Activated naive CD8-positive, alpha-beta T cell (primary cell): Measurements from ENCODE around the gene DHRS11.
"Not testable (repeated sequence)": the region's sequence is repeated elsewhere in the genome, so short reads cannot be mapped to it uniquely, and the experiment has no call there.

Experiments used
- H3K27ac Mint-ChIP-seq: one replicate; pipeline ENCODE4 v1.8.0; 2021; ENCODE audit warnings: mixed read lengths
- H3K27me3 Mint-ChIP-seq: one replicate; pipeline ENCODE4 v1.8.0; 2021; ENCODE audit warnings: mixed read lengths
- H3K36me3 Mint-ChIP-seq: one replicate; pipeline ENCODE4 v1.8.0; 2021; ENCODE audit warnings: mixed read lengths
- H3K4me1 Mint-ChIP-seq: one replicate; pipeline ENCODE4 v1.8.0; 2021; ENCODE audit warnings: low read depth, mixed read lengths
- H3K4me3 Mint-ChIP-seq: one replicate; pipeline ENCODE4 v1.8.0; 2021; ENCODE audit warnings: mild to moderate bottlenecking, mixed read lengths
- H3K9me3 Mint-ChIP-seq: one replicate; pipeline ENCODE4 v1.8.0; 2021; ENCODE audit warnings: low read depth, mixed read lengths

Gene DHRS11

DNA sequence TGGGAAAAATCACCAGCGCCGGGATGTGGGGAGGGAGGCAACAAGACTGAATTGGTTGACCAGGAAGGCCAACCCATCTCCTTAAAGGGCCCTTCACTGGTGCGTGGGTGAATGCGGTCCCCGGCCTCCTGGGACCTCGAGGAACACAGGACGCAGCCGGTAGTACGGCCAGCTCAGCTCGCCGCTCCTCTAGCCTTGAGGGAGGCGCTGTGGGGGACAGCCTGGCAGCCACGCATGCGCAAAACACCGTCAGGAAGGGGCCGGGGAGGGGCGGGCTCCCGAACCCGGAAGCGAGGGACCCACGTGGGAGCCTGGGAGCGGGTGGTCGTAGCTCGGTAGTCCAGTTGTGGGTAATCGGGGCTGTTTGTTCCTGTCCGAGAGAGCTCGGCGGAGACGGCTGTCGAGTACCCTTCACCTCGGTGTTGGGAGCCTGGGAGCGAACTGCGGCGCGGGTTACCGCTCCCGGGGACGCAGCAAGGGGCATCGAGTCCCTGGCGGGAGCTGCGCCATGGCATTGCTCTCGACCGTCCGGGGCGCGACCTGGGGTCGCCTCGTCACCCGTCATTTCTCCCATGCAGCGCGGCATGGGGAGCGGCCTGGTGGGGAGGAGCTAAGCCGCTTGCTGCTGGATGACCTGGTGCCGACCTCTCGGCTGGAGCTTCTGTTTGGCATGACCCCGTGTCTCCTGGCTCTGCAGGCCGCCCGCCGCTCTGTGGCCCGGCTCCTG lies 9.8 kb downstream of the DHRS11 start, which contains the start of gene MRM1:
Gene MRM1, plus strand, starts transcription at position 281 of the 727 bp plus-strand sequence. Its CDS starts 228 bp downstream, at position 509.
- Mint-ChIP-seq H3K4me1 (peaks cover 37% of the 10 kb centered on the region), H3K4me3 (peak within 1 kb of the TSS; percentile 94), H3K36me3 (peaks cover 13% of the 10 kb centered on the region), H3K27me3 (no peaks in the 10 kb centered on the region), H3K9me3 (no peaks in the 10 kb centered on the region), H3K27ac (peak within 1 kb of the TSS; percentile 90)

DNA sequence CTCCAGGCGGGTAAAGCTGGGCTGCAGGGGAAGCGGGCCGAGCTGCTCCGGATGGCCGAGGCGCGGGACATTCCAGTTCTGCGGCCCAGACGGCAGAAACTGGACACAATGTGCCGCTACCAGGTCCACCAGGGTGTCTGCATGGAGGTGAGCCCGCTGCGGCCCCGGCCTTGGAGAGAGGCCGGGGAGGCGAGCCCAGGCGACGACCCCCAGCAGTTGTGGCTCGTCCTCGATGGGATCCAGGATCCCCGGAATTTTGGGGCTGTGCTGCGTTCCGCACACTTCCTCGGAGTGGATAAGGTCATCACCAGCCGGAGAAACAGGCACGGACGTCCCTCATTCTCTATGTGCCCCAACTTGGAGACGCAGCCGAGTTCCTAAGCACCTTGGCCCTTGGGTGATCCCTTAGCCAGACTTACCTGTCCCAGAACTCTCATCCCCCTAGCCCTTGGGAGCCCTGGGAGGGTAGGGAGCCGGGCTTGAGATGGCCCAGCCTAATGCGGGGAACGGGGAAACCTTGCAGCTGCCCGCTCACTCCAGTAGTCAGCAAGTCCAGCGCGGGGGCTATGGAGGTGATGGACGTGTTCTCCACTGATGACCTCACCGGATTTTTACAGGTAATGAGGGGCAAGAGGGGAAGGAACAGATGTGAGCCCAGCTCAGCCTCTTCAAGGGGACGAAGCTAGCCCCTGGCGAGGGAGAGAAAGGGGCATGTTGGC lies 10.5 kb downstream of the DHRS11 start:
- Mint-ChIP-seq H3K27me3 (no peaks in the 10 kb centered on the region), H3K36me3 (peaks cover 11% of the 10 kb centered on the region), H3K4me3 (peak overlapping the region; percentile 94), H3K27ac (peak overlapping the region; percentile 90), H3K4me1 (peaks cover 37% of the 10 kb centered on the region), H3K9me3 (no peaks in the 10 kb centered on the region)

DNA sequence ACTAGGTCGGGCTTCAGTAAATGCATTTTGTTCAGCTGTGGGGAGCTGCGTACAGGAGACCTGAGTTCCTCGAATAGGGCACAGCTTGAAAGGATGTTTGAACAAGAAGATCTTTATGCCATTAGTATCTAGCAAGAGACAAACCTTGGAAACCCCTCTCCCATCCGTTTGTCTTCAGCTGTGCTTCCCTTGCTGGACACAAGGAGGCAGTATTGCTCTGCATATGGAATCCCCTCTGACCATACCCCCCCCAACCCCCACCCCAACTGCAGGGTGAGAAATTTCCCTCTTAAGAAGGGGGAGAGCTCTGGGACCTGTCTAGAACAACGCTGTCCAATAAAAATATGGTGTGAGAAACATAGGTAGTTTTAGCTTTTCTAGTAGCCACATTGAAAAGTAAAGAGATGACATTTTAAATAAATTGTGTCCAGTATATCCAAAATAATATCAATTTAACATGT lies 11.3 kb downstream of the DHRS11 start:
- no peaks in the 10 kb centered on the region for H3K9me3 Mint-ChIP-seq
- peaks cover 40% of the 10 kb centered on the region for H3K4me1 Mint-ChIP-seq
- no peaks in the 10 kb centered on the region for H3K27me3 Mint-ChIP-seq
- H3K4me3 Mint-ChIP-seq, result peak overlapping the region; percentile 94
- peak overlapping the region; percentile 64 for H3K27ac Mint-ChIP-seq
- peaks cover 9% of the 10 kb centered on the region for H3K36me3 Mint-ChIP-seq

DNA sequence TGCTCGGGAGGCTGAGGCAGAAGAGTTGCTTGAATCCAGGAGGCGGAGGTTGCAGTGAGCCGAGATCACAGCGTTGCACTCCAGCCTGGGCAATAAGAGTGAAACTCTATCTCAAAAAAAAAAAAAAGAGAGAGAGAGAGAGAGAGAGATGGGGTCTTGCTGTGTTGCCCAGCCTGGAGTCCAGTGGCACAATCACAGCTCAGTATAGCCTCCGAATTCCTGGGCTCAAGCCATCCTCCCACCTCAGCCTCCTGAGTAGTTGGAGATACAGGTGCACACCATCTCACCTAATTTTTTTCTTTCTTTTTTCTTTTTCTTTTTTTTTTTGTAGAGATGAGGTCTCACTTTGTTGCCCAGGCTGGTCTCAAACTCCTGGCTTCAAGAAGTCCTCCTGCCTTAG lies 13.3 kb downstream of the DHRS11 start:
- not testable (repeated sequence) for H3K36me3 Mint-ChIP-seq, H3K27me3 Mint-ChIP-seq, H3K9me3 Mint-ChIP-seq, H3K27ac Mint-ChIP-seq
- Mint-ChIP-seq H3K4me1 (peaks cover 45% of the 10 kb centered on the region), H3K4me3 (peak overlapping the region; percentile 82)

DNA sequence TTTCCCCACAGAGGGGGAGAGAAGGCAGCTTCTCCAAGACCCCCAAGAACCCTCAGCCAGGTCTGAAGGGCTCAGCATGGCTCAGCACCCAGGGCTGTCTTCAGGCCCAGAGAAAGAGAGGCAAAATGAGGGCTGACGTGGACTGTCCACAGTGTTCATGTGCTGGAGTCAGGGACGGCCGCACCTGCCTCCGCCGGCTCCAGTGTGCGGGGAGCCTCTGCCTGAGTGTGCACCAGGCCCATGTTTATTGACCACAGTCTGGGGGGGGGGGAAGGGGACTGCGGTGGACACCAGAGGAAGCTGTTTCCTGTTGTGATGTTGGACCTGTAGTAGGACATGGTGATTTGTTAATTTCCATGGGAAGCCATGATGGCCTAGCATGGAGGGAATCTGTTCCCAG lies 16.6 kb downstream of the DHRS11 start:
- Mint-ChIP-seq H3K27me3 (no peaks in the 10 kb centered on the region), H3K4me3 (no peak overlapping the region), H3K27ac (no peak overlapping the region), H3K4me1 (peaks cover 32% of the 10 kb centered on the region), H3K9me3 (no peaks in the 10 kb centered on the region), H3K36me3 (peaks cover 9% of the 10 kb centered on the region)

DNA sequence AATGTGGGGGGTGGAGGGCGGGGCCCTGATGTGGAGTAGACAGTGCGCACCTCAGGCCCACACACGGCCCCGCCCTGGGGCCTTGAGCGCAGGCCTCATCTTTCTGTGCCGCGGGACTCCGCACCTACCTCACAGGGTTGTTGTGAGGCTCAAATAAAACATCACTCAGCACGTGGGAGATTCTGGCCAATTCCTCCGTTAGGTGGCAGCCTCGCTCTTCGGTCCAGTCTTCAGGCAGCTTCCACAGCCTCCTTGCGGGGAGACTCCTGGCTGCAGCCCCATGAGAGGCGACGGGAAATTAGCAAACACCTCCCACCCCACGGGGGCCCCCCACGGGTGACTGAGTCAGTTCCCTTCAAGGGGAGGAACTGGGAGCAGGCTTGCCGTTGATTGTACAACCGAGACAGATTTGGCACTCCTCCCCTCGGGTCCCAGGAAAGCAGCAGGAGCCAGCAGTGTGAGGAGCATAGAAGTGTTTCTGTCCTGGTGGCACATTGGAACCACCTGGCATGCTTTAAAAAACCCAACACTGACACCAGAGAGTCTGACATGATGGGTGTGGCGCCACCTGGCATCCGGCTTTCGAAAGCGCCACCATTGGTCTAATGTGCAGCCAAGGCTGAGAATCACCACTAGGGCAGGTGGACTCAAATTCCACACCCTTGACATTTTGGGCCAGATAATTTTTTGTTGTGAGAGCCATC lies 17.3 kb downstream of the DHRS11 start:
- Mint-ChIP-seq H3K4me1 (peaks cover 28% of the 10 kb centered on the region), H3K27ac (no peak overlapping the region), H3K36me3 (peaks cover 9% of the 10 kb centered on the region), H3K4me3 (no peak overlapping the region), H3K9me3 (no peaks in the 10 kb centered on the region), H3K27me3 (no peaks in the 10 kb centered on the region)

DNA sequence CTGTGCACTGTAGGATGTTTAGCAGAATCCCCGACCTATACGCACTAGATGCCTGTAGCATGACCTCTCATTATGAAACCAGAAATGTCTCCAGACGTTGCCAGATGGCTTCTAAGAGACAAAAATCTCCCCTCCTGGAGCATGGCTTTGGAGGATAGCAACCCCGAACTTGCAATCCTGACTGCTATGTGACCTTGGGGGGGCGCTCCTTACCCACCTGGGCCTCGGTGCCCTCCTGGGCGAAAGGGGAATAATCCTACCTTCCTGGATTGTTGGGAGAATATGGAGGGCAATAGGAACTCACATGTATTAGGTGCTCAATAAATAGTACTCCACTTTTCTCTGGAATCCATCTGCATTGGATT lies 17.8 kb downstream of the DHRS11 start:
- no peak overlapping the region for H3K27ac Mint-ChIP-seq
- peaks cover 23% of the 10 kb centered on the region for H3K4me1 Mint-ChIP-seq
- no peaks in the 10 kb centered on the region for H3K9me3 Mint-ChIP-seq
- no peaks in the 10 kb centered on the region for H3K27me3 Mint-ChIP-seq
- no peak overlapping the region for H3K4me3 Mint-ChIP-seq
- H3K36me3 Mint-ChIP-seq, result peaks cover 5% of the 10 kb centered on the region

DNA sequence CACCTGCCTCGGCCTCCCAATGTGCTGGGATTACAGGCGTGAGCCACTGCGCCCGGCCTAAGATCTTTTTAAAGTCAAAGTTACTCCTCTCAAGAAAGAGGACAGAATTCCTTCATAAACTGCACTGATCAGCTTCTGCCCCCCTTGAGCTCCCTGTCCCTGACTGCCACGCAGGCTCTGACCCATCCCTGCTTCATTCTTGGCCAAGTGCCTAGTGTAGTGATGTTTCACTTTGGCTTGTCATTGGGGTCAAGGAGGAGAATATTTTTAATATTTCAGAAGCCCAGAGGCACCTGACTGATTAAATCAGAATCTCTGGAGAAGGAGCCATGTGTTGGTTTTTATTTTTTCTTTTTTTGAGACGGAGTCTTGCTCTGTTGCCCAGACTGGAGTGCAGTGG lies 18.8 kb downstream of the DHRS11 start:
- Mint-ChIP-seq H3K9me3 (no peaks in the 10 kb centered on the region), H3K36me3 (peaks cover 2% of the 10 kb centered on the region), H3K27me3 (no peaks in the 10 kb centered on the region), H3K4me3 (no peak overlapping the region), H3K4me1 (peaks cover 15% of the 10 kb centered on the region), H3K27ac (no peak overlapping the region)

DNA sequence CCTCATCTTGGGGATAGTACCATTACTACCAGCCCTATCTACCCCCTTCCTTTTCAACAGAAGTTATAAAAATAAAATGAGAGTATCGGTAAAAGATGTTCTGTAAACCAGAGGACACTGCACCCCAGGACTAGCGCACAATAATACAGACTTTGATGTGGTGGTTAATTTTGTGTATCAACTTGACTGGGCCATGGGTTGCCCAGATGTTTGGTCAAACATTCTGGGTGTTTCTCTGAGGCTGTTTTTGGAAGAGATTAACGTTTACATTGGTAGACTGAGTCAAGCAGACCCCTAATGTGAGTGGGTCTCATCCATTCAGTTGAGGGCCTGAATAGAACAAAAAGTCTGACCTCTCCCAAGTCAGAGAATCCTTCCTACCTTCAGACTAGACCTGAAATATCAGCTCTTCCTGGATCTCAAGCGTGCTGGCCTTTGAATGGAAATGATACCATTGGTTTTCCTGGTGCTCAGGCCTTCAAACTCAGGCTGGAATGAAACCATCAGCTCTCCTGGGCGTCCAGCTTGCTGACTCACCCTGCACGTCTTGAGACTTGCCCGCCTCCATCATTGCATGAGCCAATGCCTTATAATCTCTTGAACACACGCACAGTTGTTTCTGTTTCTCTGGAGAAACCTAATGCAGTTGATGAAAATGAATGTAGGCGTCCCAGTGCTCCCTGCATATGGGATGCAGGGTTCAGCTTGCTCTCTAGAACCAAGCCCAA lies 19.8 kb downstream of the DHRS11 start:
- Mint-ChIP-seq H3K36me3 (no peaks in the 10 kb centered on the region), H3K4me3 (no peak overlapping the region), H3K4me1 (peaks cover 8% of the 10 kb centered on the region), H3K27me3 (no peaks in the 10 kb centered on the region), H3K27ac (no peak overlapping the region), H3K9me3 (no peaks in the 10 kb centered on the region)

DNA sequence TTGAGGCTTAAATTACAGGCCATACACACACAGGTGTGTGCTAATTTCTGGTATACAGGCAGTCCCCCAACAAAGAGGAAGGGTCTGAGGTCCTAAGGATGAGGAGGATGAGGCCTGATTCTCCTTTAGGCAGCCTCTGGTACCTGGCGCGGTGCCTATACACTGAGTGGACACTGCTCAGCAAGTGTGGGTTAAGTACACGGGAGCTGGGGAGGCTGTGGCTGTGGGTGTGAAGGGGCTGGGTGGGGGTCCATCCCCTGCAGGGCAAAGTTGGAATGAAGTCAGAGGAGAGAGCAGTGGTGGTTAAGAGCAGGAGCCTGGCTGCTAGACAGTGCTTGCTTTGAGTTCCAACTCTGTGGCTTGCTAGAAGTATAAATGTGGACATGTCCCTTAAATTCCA lies 20.6 kb downstream of the DHRS11 start:
- H3K9me3 Mint-ChIP-seq, result no peaks in the 10 kb centered on the region
- H3K27ac Mint-ChIP-seq, result no peak overlapping the region
- H3K36me3 Mint-ChIP-seq, result no peaks in the 10 kb centered on the region
- no peaks in the 10 kb centered on the region for H3K27me3 Mint-ChIP-seq
- peaks cover 8% of the 10 kb centered on the region for H3K4me1 Mint-ChIP-seq
- H3K4me3 Mint-ChIP-seq, result no peak overlapping the region

DNA sequence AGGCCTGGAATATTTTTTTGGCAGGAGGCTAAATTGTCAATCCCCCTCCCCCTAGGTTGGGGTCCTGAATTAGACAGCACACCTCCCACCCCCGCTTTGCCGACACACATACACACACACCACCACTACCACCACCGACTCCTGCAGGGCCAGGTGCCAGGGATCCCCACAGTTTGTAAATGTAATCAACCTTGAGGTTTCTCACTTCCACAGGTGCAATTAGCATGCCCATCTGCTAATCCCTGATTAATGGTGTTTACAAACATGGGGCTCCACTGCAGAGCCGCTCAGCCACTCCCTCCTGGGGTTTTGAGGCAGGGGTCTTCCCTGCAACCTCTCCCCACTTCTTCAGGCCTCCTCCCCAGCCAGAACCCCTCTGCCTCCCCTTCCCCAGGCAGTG lies 21.5 kb downstream of the DHRS11 start:
- Mint-ChIP-seq H3K4me3 (no peak overlapping the region), H3K9me3 (no peaks in the 10 kb centered on the region), H3K4me1 (peaks cover 2% of the 10 kb centered on the region), H3K27ac (no peak overlapping the region), H3K36me3 (no peaks in the 10 kb centered on the region), H3K27me3 (no peaks in the 10 kb centered on the region)

DNA sequence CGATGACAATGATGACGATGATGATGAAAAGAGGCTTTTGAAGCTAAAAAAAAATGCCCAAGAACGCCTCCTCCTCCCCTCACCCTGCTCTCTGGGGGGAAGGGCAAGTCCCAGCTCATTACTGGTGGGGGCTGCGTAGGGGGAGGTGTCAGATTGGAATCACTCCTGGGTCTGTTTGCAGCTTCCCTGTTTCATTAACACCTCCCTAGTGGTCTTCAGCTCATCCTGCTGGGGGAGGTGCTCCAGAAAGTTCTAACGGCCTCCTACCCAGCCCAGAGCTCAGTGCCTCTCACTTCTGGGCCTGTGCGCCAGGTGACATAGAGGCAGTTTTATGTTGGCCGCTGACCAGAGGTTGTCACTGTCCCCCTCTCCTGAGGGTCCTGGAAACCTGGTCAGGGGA lies 22.4 kb downstream of the DHRS11 start:
- peaks cover 2% of the 10 kb centered on the region for H3K4me1 Mint-ChIP-seq
- no peaks in the 10 kb centered on the region for H3K27me3 Mint-ChIP-seq
- H3K9me3 Mint-ChIP-seq, result no peaks in the 10 kb centered on the region
- H3K27ac Mint-ChIP-seq, result no peak overlapping the region
- H3K36me3 Mint-ChIP-seq, result no peaks in the 10 kb centered on the region
- H3K4me3 Mint-ChIP-seq, result no peak overlapping the region

DNA sequence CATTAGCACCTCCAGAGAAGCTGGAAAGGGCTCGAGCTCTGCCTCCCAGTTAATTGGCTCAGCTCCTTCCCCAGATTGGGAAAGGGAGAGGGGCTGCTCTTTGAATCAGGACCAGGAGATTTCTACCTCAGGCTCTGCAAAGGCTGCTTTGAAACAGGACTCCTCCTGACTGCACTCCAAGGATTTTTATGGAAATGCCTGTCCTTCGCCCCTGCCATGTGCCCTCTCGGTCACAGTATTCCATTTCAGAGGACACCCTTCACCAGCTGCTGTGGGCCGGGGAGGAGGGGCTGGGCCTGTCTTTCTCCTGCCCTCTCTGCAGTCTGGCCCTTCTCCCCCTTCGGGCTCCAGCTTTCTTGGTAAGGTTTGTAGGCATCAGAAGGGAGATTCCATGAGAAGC lies 23.3 kb downstream of the DHRS11 start:
- no peaks in the 10 kb centered on the region for H3K9me3 Mint-ChIP-seq
- no peaks in the 10 kb centered on the region for H3K4me1 Mint-ChIP-seq
- no peaks in the 10 kb centered on the region for H3K36me3 Mint-ChIP-seq
- no peak overlapping the region for H3K4me3 Mint-ChIP-seq
- H3K27ac Mint-ChIP-seq, result no peak overlapping the region
- no peaks in the 10 kb centered on the region for H3K27me3 Mint-ChIP-seq

DNA sequence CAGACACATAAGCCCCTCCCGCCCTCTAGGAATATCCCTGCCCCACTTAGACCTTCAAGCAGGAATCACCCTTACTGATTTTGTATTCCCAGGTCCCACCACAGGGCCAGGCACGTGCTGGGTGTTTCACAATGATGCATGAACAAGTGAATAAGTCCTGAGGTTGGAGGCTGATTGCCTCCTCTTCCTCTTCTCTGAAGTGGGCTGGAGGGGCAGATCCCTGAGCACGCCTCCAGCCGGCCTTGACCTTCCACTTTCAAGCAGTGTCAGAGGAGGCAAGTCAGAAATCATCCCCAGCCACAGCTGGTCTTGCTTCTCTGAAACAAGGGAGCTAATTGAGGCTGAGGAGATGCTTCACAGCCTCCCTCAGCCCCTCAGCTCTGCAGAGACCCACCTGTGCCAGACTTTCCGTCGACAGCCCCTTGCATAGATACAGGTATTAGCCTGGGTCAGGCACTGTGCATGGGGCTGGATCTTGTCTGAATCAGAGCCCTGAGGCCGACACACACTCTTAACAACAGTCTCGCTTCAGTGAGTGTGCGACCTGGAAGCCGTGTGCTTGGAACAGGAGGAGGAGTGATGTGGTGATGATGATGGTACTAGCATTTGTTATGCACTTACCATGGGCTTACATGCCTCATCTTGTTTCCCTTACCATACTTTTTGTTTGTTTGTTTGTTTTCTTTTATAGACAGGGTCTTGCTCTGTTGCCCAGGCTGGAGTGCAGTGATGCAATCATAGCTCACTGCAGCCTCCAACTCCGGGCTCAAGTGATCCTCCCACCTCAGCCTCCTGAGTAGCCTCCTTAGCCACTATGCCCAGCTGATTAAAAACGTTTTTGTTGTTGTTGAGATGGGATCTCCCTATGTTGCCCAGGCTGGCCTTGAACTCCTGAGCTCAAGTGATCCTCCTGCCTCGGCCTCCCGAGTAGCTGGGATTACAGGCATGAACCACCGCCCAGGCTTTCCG lies 24.7 kb downstream of the DHRS11 start:
- H3K36me3 Mint-ChIP-seq, result no peaks in the 10 kb centered on the region
- H3K9me3 Mint-ChIP-seq, result no peaks in the 10 kb centered on the region
- no peak overlapping the region for H3K27ac Mint-ChIP-seq

More for the DNA sequence above, 24.7 kb downstream of the DHRS11 start:
- H3K4me1 Mint-ChIP-seq, result no peaks in the 10 kb centered on the region
- H3K27me3 Mint-ChIP-seq, result no peaks in the 10 kb centered on the region
- H3K4me3 Mint-ChIP-seq, result no peak overlapping the region
